ENCODE data around the gene B4GALT5.

GRCh38 chr20:49653925-49654434 is 59.7 kb downstream of the B4GALT5 start:
- TF ChIP-seq TAF1 (IDR thresholded peaks at IDR 0.05; ENCODE audit: borderline replicate concordance, insufficient read depth, low read length) (no peak), POLR2AphosphoS5 (IDR thresholded peaks at IDR 0.05; ENCODE audit: low read depth, low read length) (no peak), SIN3A (IDR thresholded peaks at IDR 0.05; ENCODE audit: borderline replicate concordance, insufficient read depth, low read length) (no peak), REST (IDR thresholded peaks at IDR 0.05; ENCODE audit: insufficient read depth in 1 of 2, low read depth in 2 of 2, low read length in 2 of 2) (no peak), FOXP2 (optimal IDR thresholded peaks at IDR 0.05; ENCODE audit: borderline replicate concordance, extremely low read depth, extremely low read length, insufficient read depth) (no peak)

All from PFSK-1 (cell line).